Astrocyte of the spinal cord (primary cell): ENCODE measurements around the gene CEACAM16.

Experiments
- DNase-seq: peaks from one replicate; pipeline ENCODE4 v3.0.0; 2011; ENCODE audit warnings: low read depth, low spot score
- H3K4me3 ChIP-seq: 2 replicates; pipeline ENCODE4 v1.5.1; 2011; ENCODE audit warnings: low read depth, mild to moderate bottlenecking, low read length, moderate library complexity
- CTCF ChIP-seq: IDR thresholded peaks from 2 replicates; pipeline ENCODE4 v1.5.1; 2012; ENCODE audit warnings: low read depth, mild to moderate bottlenecking, low read length, inconsistent platforms
- in situ Hi-C: cut with HindIII; loops from 2 replicates; pipeline ENCODE4 v1.10.0; 2017; ENCODE audit warnings: low sequenced_read_pairs

Gene CEACAM16

GRCh38 chr19:44758596-44758995, 59.6 kb downstream of the CEACAM16 start:
- peak overlapping the region; percentile 51 for H3K4me3 ChIP-seq
- no peak for DNase-seq
- TF ChIP-seq CTCF = no peak
- in situ Hi-C loops = no loop called here

GRCh38 chr19:44759083-44759804, 60.3 kb downstream of the CEACAM16 start:
- in situ Hi-C loops = no loop called here
- no peak overlapping the region for H3K4me3 ChIP-seq
- no peak for TF ChIP-seq CTCF
- no peak for DNase-seq
